Karpas-422 (cell line): ENCODE data around the gene PLEKHF1. TPM values are rescaled to one million over a fixed set of nuclear protein-coding genes. Genes with fewer than 3 reads are reported as not detected.

ENCODE experiments used
- total RNA-seq: library from RNA; depleted of rRNA; stranded (reverse); fragments of >200 nt; shearing (Covaris generic); gene quantifications from 2 replicates; pipeline ENCODE4 v1.2.3, GENCODE V29; 2014; ENCODE audit warnings: low replicate concordance; rRNA removed

PLEKHF1 gene
- total RNA-seq, 1 experiment from 2014 or later, result not detected

Other genes with a start within 250 kb of the PLEKHF1 start
- not detected in 2 replicates for gene VSTM2B, start 139.5 kb upstream of the PLEKHF1 start, total RNA-seq
- gene POP4, start 59.2 kb upstream of the PLEKHF1 start, total RNA-seq, result 72.7 and 92.7 TPM in 2 replicates
- gene C19orf12, start 49.8 kb downstream of the PLEKHF1 start, total RNA-seq, result 11.8 and 23.4 TPM in 2 replicates
- gene CCNE1, start 146.5 kb downstream of the PLEKHF1 start, total RNA-seq, result 12.0 and 20.1 TPM in 2 replicates